GM10266 (cell line): ENCODE data around the gene CAMTA1.
A peak's percentile ranks its signal among the peaks of the same experiment; 100 is the strongest.

Experiments used
- DNase-seq: peaks from one replicate; pipeline ENCODE4 v3.0.0; 2012; ENCODE audit errors: extremely low spot score
- CTCF ChIP-seq: IDR thresholded peaks from 2 replicates; pipeline ENCODE4 v1.5.1; 2012; ENCODE audit warnings: mild to moderate bottlenecking, low read depth; ENCODE audit not compliant: control insufficient read depth, insufficient read depth; ENCODE audit errors: missing control alignments

Gene CAMTA1

GRCh38 chr1:7615138-7615537, 829.9 kb downstream of the CAMTA1 start:
- no peak for DNase-seq

GRCh38 chr1:7616076-7616832, 831.0 kb downstream of the CAMTA1 start:
- TF ChIP-seq CTCF, result no peak
- peak; percentile 52 for DNase-seq

More at GRCh38 chr1:7615138-7615537, 829.9 kb downstream of the CAMTA1 start:
- TF ChIP-seq CTCF, result no peak

- DNase-seq, result no peak
- TF ChIP-seq CTCF, result no peak
These were observed 831.7 kb downstream of the CAMTA1 start for GRCh38 chr1:7616953-7617352.

GRCh38 chr1:7617826-7618225, 832.6 kb downstream of the CAMTA1 start:
- DNase-seq, result no peak
- TF ChIP-seq CTCF, result no peak

DNA sequence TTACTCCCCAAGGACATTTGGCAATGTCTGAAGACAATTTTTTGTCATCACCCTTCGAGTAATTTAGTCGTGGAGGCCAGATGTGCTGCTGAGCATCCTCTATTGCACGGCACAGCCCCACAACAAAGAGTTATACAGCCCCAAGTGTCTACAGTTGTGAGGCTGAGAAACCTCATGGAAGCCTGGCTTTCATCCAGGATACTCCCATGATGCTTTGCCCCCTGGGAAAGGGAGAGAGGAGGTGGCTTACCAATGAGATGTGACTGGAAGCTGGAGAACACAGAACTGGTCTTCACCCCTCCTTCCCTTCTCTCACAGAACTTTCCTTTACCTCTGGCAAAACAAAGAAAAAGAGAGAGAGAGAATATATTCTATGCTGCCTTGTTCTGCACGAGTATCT, 834.9 kb downstream of the CAMTA1 start:
- DNase-seq, result no peak
- TF ChIP-seq CTCF, result no peak

DNA sequence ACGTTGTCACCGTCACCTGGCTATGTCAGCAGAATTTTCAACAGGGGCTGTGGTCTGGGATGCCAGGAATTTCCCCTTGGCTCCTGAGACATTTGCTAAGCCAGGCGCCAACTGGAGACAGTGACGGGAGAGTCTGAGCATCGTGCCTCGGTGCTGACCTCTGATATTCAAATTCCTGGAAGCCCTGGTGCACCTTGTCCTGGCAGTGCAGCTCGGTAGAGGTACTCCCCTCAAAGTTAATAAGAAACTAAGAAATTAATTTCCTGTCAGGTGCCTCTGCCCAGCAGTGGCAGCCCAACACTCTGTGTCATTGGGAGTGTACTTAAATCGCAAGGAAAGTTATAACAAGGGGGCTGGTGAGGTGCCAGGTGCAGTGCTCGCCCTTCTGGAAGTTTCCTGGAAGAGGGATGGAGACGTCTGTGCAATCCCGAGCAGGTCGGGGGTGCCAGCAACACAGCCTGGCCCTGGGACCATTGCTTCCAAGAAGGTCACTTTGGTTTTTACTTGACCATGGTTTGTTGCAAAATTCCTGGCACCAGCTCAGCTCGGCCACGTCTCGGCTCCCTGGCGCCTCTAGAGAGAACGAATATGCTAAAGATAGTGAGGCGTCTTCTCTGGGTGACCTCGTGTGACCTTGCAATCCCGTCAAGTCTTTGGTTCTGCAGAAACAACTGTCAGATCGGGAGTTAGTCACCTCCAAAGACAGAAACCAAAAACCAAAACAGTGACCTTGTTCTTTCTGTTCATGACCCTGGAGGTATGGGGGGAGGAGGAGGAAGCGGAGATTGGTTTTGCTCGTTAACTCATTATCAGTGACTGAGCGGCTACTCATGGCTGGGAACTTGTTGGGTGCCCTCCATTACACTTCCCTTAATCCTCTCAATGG, 836.3 kb downstream of the CAMTA1 start:
- no peak for DNase-seq
- no peak for TF ChIP-seq CTCF

DNA sequence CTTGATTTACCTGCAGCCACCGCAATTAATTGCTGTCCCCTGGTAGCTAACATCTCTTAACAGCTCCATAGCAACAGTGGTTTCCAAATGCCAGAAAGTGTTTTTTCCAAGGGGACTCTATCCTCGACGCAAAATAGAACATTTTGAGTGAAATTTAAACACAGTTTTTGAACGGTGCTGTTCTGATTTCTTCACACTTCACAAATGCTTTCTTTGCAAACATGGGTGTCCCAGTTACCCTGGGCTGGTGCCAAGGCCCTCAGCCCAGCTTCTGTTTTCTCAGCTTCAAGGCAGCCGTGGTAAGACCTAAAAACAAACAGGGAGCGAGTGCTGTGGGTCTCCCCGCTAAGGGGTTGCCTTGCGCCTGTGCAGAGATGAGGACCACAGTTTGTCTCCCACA, 838.6 kb downstream of the CAMTA1 start:
- DNase-seq, result no peak
- TF ChIP-seq CTCF, result no peak
